Sigmoid colon (tissue), 4 donors: Measurements from ENCODE around the gene TEX35.
"Not testable (repeated sequence)": the region's sequence is repeated elsewhere in the genome, so short reads cannot be mapped to it uniquely, and the experiment has no call there.

Experiments used
- EP300 ChIP-seq, 4 donors: sonication (generic); formaldehyde crosslinking; IDR thresholded peaks; one replicate each; pipeline ENCODE4 v1.6.1; 2017; ENCODE audit warnings: antibody characterized with exemption in 4 of 4
- POLR2A ChIP-seq, 2 donors: fragments of 450-650 bp; IDR thresholded peaks; one replicate each; pipeline ENCODE4 v1.6.1; 2016; ENCODE audit warnings: antibody characterized with exemption in 2 of 2, mild to moderate bottlenecking in 2 of 2, moderate library complexity in 2 of 2
- POLR2AphosphoS5 ChIP-seq, 4 donors: sonication (generic); formaldehyde crosslinking; IDR thresholded peaks; one replicate each; pipeline ENCODE4 v1.6.1; 2017; ENCODE audit warnings: antibody characterized with exemption in 4 of 4
- TF ChIP-seq, protein P1 (sequence below), 4 experiments: fragments of 450-650 bp in 3 of 4; fragments of 200-600 bp in 1 of 4; IDR thresholded peaks; one replicate each; pipeline ENCODE4 v1.5.1; 2016 to 2019; ENCODE audit warnings: antibody characterized with exemption in 4 of 4, mild to moderate bottlenecking in 3 of 4, moderate library complexity in 2 of 4

DNA sequence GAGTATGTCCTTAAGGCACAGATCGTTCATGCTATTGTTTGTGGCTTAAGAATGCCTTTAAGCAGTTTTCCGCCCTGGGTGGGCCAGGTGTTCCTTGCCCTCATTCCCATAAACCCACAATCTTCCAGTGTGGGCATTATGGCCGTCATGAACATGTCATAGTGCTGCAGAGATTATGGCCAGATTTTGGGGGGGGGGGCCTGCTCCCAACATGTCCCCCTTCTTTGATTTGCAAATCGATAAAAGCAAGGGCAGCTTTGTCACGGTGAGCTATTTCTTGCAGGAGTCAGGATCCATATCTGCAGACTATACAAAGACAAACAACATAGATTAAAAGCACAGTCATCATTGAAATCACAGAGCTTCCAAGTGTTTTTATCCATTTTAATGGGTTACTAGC, 41.4 kb downstream of the TEX35 start:
- TF ChIP-seq, protein P1, sequence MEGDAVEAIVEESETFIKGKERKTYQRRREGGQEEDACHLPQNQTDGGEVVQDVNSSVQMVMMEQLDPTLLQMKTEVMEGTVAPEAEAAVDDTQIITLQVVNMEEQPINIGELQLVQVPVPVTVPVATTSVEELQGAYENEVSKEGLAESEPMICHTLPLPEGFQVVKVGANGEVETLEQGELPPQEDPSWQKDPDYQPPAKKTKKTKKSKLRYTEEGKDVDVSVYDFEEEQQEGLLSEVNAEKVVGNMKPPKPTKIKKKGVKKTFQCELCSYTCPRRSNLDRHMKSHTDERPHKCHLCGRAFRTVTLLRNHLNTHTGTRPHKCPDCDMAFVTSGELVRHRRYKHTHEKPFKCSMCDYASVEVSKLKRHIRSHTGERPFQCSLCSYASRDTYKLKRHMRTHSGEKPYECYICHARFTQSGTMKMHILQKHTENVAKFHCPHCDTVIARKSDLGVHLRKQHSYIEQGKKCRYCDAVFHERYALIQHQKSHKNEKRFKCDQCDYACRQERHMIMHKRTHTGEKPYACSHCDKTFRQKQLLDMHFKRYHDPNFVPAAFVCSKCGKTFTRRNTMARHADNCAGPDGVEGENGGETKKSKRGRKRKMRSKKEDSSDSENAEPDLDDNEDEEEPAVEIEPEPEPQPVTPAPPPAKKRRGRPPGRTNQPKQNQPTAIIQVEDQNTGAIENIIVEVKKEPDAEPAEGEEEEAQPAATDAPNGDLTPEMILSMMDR (IDR thresholded peaks at IDR 0.05), result not testable (repeated sequence)
- TF ChIP-seq POLR2A, POLR2AphosphoS5, EP300 (IDR thresholded peaks at IDR 0.05): not testable (repeated sequence)
